PFSK-1 (cell line): Measurements from ENCODE around the gene TP53RK.

Experiments
- FOXP2 ChIP-seq: optimal IDR thresholded peaks from 2 replicates; pipeline ENCODE3; 2011; ENCODE audit warnings: borderline replicate concordance, control low read depth, inconsistent platforms; ENCODE audit not compliant: insufficient read depth; ENCODE audit errors: extremely low read length, extremely low read depth
- POLR2AphosphoS5 ChIP-seq: IDR thresholded peaks from 2 replicates; pipeline ENCODE4 v1.6.1; 2012; ENCODE audit warnings: low read depth, mild to moderate bottlenecking, control low read depth, low read length, moderate library complexity
- SIN3A ChIP-seq: IDR thresholded peaks from 2 replicates; pipeline ENCODE4 v1.6.1; 2012; ENCODE audit warnings: mild to moderate bottlenecking, low read length, moderate library complexity, borderline replicate concordance; ENCODE audit not compliant: insufficient read depth
- TAF1 ChIP-seq: IDR thresholded peaks from 2 replicates; pipeline ENCODE4 v1.6.1; 2012; ENCODE audit warnings: low read length, control low read depth, borderline replicate concordance; ENCODE audit not compliant: insufficient read depth
- TF ChIP-seq, protein P1 (sequence below), 2 experiments: IDR thresholded peaks; 2 replicates each; pipeline versions ENCODE4 v1.6.1 to v1.8.0; 2011 to 2012; ENCODE audit warnings: low read depth in 2 of 2, low read length in 2 of 2, control low read depth in 1 of 2, inconsistent platforms in 1 of 2, mild to moderate bottlenecking in 1 of 2, moderate library complexity in 1 of 2; ENCODE audit not compliant: insufficient read depth in 1 of 2

Gene TP53RK

DNA sequence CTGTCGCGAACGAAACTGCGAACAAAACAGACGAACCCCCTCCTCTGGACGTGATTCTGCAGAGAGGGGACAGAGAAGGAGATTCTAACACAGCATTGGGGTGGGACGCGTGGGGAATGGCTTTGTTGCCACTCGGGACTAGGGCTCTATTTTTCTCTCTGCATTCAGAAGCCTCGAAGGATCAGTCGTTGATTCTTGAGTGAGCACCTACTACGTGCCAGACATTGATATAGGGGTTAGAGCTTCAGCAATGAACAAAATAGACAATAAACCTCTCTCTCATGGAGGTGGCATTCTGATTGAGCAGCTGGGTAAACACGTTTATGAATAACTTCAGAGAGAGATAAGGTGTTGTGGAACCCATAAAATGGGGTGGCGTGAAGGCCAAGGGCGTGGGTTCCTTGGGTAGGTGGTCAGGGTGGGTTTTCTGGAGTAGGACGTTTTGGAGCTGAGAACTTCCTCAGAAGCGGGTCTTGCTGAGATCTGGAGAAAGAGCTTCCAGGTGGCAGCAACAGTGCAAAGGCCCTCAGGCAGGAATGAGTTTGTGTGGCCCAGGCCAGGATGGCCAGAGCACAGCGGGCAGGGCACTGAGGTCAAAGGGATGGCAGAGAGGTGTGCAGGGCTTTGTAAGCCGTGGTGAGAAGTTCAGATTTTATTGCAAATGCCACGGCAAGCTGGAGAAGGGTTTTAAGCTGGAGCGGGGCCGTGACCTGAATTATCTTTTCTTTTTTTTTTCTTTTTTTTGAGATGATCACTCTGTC lies 21.1 kb upstream of the TP53RK start:
- TF ChIP-seq FOXP2, result no peak
- TF ChIP-seq SIN3A, result no peak
- TF ChIP-seq POLR2AphosphoS5, result no peak
- TF ChIP-seq, protein P1, sequence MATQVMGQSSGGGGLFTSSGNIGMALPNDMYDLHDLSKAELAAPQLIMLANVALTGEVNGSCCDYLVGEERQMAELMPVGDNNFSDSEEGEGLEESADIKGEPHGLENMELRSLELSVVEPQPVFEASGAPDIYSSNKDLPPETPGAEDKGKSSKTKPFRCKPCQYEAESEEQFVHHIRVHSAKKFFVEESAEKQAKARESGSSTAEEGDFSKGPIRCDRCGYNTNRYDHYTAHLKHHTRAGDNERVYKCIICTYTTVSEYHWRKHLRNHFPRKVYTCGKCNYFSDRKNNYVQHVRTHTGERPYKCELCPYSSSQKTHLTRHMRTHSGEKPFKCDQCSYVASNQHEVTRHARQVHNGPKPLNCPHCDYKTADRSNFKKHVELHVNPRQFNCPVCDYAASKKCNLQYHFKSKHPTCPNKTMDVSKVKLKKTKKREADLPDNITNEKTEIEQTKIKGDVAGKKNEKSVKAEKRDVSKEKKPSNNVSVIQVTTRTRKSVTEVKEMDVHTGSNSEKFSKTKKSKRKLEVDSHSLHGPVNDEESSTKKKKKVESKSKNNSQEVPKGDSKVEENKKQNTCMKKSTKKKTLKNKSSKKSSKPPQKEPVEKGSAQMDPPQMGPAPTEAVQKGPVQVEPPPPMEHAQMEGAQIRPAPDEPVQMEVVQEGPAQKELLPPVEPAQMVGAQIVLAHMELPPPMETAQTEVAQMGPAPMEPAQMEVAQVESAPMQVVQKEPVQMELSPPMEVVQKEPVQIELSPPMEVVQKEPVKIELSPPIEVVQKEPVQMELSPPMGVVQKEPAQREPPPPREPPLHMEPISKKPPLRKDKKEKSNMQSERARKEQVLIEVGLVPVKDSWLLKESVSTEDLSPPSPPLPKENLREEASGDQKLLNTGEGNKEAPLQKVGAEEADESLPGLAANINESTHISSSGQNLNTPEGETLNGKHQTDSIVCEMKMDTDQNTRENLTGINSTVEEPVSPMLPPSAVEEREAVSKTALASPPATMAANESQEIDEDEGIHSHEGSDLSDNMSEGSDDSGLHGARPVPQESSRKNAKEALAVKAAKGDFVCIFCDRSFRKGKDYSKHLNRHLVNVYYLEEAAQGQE (IDR thresholded peaks at IDR 0.05; ENCODE audit: insufficient read depth in 1 of 2, low read depth in 2 of 2, low read length in 2 of 2), result no peak
- TF ChIP-seq TAF1, result no peak

DNA sequence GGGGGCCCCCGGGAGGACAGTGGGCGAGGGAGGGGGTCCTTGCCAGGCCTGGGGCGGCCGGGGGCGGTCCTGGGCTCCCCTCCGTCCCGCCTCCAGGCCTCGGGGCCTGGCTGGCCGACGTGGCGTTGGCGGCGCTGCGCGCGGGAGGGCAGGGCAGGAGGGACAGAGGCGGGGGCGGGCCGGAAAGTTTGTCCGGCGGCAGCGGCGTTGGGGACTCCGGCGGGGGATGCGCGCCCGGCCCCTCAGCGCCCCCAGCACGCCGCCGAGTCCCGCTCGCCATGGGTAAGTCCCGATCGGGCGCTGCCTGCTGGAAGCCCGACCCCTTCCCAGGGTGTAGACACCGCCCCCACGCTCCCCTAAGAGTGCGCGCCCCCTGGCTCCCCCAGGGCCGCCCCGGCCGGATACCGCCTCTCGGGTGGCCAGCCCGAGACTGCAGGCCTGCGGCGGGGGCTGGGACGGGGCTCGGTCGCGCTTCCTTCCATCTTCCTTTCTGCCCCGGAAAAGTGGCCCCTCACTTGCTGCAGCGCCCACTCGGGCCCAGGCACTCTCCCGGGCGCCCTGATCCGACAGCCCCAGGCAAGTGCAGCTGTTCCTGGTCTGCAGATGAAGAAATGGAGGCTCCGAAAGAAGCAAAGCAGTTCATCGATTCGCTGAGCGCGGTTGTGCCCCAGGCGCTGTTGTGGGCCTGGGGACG lies 20.4 kb upstream of the TP53RK start, which contains the start of gene SLC2A10:
Gene SLC2A10 (plus strand): TSS at position 191 of the 694 bp plus-strand sequence. CDS start 88 bp downstream, at position 279.
- TF ChIP-seq TAF1 (no peak), FOXP2 (no peak), SIN3A (no peak)

DNA sequence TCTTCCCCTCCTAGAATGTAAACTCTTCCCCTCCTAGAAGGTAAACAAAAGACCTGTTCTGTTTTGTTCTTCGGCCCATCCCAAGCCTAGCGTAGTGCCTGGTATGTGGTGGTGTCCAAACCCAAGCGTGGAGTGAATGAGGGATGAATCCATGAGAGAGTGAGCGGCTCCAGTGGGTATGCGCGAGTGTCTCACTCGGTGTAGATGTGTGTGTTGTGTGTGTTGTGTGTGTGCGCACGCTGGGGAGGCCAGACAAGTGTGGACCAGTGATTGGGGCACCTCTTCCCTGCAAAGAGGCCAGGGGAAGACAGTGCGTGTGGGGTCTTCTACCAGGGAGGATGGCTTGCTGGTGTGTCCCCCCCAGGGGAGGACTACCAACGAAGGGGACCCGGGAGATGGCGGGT lies 19.8 kb upstream of the TP53RK start:
- TF ChIP-seq, protein P1 (IDR thresholded peaks at IDR 0.05; ENCODE audit: insufficient read depth in 1 of 2, low read depth in 2 of 2, low read length in 2 of 2), result no peak
- TF ChIP-seq FOXP2 (no peak), SIN3A (no peak), TAF1 (no peak), POLR2AphosphoS5 (no peak)

DNA sequence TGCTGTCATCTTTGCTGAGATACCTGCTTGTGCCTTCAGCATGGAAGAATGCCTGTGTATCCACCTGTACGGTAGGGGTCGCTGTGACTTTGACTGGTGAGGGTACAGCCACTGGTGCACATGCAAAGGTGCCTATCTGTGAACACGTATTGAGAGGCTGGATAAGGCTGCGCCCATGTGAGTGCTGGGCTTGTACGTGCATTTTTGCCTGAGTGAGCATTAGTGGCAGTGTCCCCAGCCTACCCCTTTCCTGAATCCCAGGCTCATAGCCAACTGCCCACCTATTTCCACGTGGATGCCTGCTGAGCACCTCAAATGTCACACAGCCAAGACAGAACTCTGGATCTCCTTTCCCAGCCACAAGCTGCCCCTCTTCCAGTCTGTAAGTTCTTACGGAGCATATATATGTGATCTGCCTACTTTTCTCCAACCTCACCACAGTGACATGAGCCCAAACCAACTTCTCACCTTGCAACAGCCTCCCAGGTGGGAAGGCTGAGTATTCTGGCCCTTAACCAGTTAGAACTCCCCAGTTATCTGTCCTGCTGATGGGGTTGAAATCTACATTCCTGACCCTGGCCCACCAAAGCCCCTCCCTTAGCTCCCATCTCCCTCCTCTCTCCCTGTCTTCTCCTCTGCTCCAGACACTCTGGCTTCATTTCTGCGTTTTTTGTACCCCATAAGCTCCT lies 19.1 kb upstream of the TP53RK start:
- TF ChIP-seq TAF1 (no peak), FOXP2 (no peak), SIN3A (no peak), POLR2AphosphoS5 (no peak)
- TF ChIP-seq, protein P1 (IDR thresholded peaks at IDR 0.05; ENCODE audit: insufficient read depth in 1 of 2, low read depth in 2 of 2, low read length in 2 of 2), result no peak

DNA sequence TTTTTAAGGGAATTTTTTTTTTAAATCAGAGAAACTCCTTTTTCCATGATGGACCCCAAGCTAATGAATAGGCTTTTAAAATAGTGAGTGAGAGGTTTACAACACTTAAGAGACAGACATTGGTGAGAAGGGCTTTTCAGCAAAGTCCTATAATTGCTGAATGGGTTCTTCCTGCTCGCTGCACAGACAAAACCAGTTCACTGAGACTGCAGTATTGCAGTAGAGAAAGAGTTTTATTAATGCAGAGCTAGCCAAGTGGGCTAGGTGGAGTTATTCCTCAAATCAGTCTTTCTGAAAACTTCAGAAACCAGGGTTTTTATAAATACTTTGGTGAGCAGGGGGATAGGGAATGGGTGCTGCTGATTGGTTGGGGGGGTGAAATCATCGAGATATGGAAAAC lies 17.0 kb upstream of the TP53RK start:
- TF ChIP-seq TAF1 (no peak), SIN3A (no peak), POLR2AphosphoS5 (no peak), FOXP2 (no peak)
- TF ChIP-seq, protein P1 (IDR thresholded peaks at IDR 0.05; ENCODE audit: insufficient read depth in 1 of 2, low read depth in 2 of 2, low read length in 2 of 2), result no peak
